GM10266 (cell line): ENCODE measurements around the gene ATAD5.

Experiments
- DNase-seq: peaks from one replicate; pipeline ENCODE4 v3.0.0; 2012; ENCODE audit errors: extremely low spot score
- CTCF ChIP-seq: IDR thresholded peaks from 2 replicates; pipeline ENCODE4 v1.5.1; 2012; ENCODE audit warnings: mild to moderate bottlenecking, low read depth; ENCODE audit not compliant: control insufficient read depth, insufficient read depth; ENCODE audit errors: missing control alignments

ATAD5 gene

GRCh38 chr17:30920282-30920681 is 88.5 kb downstream of the ATAD5 start:
- no peak for TF ChIP-seq CTCF
- no peak for DNase-seq

- no peak for TF ChIP-seq CTCF
- no peak for DNase-seq
Observed at GRCh38 chr17:30920683-30921543, 89.1 kb downstream of the ATAD5 start.

- peak; percentile 70 for DNase-seq
- TF ChIP-seq CTCF, result no peak
Observed at GRCh38 chr17:30921544-30922196, 89.9 kb downstream of the ATAD5 start, which contains the start of gene ADAP2. TSS of gene ADAP2 (plus strand) at chr17:30921945. CDS start at chr17:30922015, 70 bp downstream.

GRCh38 chr17:30922235-30923030 is 90.7 kb downstream of the ATAD5 start:
- DNase-seq, result peak; percentile 58
- TF ChIP-seq CTCF, result no peak

- no peak for DNase-seq
Observed at GRCh38 chr17:30924341-30924740, 92.6 kb downstream of the ATAD5 start.

GRCh38 chr17:30926516-30926915 is 94.8 kb downstream of the ATAD5 start:
- no peak for TF ChIP-seq CTCF
- DNase-seq, result peak; percentile 55

More at GRCh38 chr17:30924341-30924740, 92.6 kb downstream of the ATAD5 start:
- no peak for TF ChIP-seq CTCF
